ENCODE measurements around the gene GGT6. TPM values are rescaled to one million over a fixed set of nuclear protein-coding genes. Genes with fewer than 3 reads are reported as not detected.

GGT6 gene
- total RNA-seq, 1 experiment from 2014 or later = not detected

- no peaks in the 10 kb centered on the region for H3K36me3 ChIP-seq
- DNase-seq (ENCODE audit: low read depth in 1 of 2, low spot score in 2 of 2) = no peak
Measured at GRCh38 chr17:4515501-4515900, 44.9 kb downstream of the GGT6 start.

GRCh38 chr17:4514779-4515178 lies 45.6 kb downstream of the GGT6 start:
- no peaks in the 10 kb centered on the region for H3K9me3 ChIP-seq (replicated peaks)
- peaks cover 5% of the 10 kb centered on the region; the same call in 1 of the 2 replicates for H3K27me3 ChIP-seq (replicated peaks)
- H3K27ac ChIP-seq = no peak overlapping the region
- no peak overlapping the region for H3K4me3 ChIP-seq
- H3K36me3 ChIP-seq = no peaks in the 10 kb centered on the region
- no peak for DNase-seq (ENCODE audit: low read depth in 1 of 2, low spot score in 2 of 2)
- H3K4me1 ChIP-seq (replicated peaks) = no peaks in the 10 kb centered on the region

More at GRCh38 chr17:4515501-4515900, 44.9 kb downstream of the GGT6 start:
- no peak overlapping the region for H3K4me3 ChIP-seq
- no peaks in the 10 kb centered on the region for H3K9me3 ChIP-seq (replicated peaks)
- peaks cover 5% of the 10 kb centered on the region; the same call in 1 of the 2 replicates for H3K27me3 ChIP-seq (replicated peaks)
- no peaks in the 10 kb centered on the region for H3K4me1 ChIP-seq (replicated peaks)
- no peak overlapping the region for H3K27ac ChIP-seq

DNA sequence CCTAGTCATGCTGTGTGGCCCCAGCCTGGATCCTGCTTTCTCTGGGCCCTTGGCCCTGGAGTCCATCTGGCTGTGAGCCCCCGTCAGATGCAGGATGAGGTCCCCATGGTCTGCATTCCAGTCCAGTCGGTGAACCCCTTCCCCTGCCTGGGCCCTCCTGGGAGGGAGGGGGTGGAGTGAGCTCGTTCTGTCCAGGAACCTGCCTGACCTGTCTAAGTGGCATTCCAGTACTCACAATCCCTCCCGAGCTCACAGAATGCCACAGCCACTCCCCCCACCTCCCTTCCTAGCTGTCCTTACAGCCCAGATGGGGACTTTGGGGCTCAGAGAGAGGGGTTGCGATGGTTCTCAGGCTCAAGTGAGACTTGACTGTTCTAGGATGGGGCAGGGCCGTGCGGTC lies 46.2 kb downstream of the GGT6 start:
- H3K9me3 ChIP-seq (replicated peaks) = no peaks in the 10 kb centered on the region
- DNase-seq (ENCODE audit: low read depth in 1 of 2, low spot score in 2 of 2) = no peak
- H3K27me3 ChIP-seq (replicated peaks) = peaks cover 5% of the 10 kb centered on the region; the same call in 1 of the 2 replicates
- no peak overlapping the region for H3K4me3 ChIP-seq
- H3K36me3 ChIP-seq = no peaks in the 10 kb centered on the region
- no peaks in the 10 kb centered on the region for H3K4me1 ChIP-seq (replicated peaks)
- no peak overlapping the region for H3K27ac ChIP-seq

GRCh38 chr17:4513113-4514032 lies 47.0 kb downstream of the GGT6 start:
- Histone ChIP-seq H3K36me3 (no peaks in the 10 kb centered on the region), H3K27ac (no peak overlapping the region), H3K4me1 (replicated peaks) (no peaks in the 10 kb centered on the region), H3K4me3 (no peak overlapping the region), H3K27me3 (replicated peaks) (peaks cover 7% of the 10 kb centered on the region; the same call in 1 of the 2 replicates), H3K9me3 (replicated peaks) (no peaks in the 10 kb centered on the region)
- no peak for DNase-seq (ENCODE audit: low read depth in 1 of 2, low spot score in 2 of 2)

DNA sequence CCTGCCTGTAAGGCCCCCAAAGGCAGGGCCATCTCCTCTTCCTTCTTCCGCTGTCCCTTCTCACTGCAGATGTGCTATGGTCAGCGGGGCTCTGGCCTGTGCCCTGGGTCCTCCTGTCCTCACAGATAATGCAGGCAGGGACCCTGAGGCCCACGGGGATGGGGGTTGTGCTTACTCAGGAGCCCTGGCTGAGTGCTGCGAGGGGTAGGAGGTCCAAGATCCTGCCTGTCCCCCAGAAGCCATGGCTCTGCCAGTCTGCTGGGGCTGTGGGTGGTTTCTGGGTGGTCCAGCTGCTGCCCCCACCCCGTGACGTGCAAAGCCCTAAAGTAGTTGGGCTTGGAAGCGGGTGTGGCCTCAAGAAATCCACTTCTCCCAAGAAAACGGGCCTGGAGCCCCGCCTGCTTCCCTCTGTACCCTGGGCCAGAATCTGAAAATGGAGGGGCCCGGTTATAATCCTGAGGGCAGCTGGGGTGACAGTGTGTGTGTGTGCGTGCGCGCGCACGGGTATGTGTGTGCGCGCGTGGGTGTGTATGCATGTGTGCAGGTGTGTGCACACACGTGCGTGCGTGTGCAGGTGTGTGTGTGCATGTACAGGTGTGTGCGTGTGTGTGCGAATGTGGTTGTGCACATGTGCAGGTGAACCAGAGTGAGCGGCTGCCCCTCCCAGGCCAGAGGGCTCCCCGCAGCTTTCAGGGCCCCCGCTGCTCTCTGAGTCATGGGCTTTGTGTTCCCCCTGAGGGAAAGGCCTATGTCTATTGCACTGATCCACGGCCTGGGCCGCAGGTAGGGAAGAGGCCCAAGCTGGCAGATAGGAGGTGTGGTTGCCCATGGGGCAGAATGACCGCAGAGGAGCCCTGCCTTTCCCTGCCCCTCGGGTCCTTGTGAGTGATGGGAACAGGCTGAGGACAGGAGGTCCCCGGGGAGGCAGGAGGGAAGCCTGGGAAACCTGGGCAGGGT lies 47.9 kb downstream of the GGT6 start:
- Histone ChIP-seq H3K4me1 (replicated peaks) (no peaks in the 10 kb centered on the region), H3K27ac (no peak overlapping the region), H3K9me3 (replicated peaks) (no peaks in the 10 kb centered on the region), H3K36me3 (no peaks in the 10 kb centered on the region), H3K27me3 (replicated peaks) (peaks cover 7% of the 10 kb centered on the region; the same call in 1 of the 2 replicates), H3K4me3 (no peak overlapping the region)
- no peak for DNase-seq (ENCODE audit: low read depth in 1 of 2, low spot score in 2 of 2)

DNA sequence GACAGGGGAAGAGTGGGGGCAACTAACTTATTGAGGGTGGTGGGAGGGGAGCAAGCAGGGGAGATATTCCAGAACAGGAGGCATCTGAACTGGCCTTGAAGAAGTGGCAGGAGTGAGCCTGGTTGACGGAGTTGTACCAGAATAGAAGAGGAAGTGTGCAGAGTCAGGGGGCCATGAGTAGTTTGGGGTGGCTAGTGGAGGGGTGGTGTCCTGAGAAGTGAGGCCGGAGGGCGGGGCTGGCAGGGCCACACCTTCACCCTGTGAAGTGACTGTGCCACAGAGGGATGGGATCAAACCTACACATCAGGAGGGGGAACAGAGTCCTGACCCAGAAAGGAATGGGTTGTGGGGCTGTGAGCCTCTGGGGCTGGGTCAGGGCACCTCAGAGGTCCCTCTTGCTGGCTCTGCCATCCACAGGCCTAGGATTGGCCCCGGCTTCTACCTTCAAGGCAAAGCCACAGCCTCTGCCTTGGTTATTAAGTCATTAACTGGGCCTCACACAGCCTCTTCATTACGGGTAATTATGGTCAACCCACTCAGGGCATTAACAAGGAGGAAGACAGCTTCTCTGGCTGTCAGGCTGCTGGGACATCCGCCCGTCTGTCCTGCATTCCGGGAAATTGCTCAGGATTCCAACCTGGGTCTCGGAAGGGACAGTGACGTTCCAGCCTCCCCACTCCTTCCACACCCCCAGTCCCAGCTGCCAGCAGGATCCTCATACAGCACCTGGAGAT lies 49.0 kb downstream of the GGT6 start:
- Histone ChIP-seq H3K9me3 (replicated peaks) (no peaks in the 10 kb centered on the region), H3K4me3 (no peak overlapping the region), H3K27me3 (replicated peaks) (peaks cover 7% of the 10 kb centered on the region; the same call in 1 of the 2 replicates), H3K4me1 (replicated peaks) (no peaks in the 10 kb centered on the region), H3K36me3 (no peaks in the 10 kb centered on the region), H3K27ac (no peak overlapping the region)
- no peak for DNase-seq (ENCODE audit: low read depth in 1 of 2, low spot score in 2 of 2)

DNA sequence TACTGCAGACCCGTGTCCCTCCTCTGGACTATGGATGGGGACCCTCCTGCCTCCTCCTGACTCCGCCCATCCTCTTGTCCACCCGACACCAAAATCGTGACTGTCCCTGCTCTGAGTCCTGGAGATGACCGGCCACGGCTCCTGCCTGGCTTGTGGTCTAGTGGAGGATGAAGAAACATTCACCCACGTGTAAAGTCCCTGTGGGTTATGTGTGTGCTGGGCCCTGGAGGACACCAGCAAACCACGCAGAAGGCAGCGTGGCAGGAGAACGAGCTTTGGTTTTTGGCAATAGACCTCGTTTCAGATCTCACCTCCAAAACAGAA lies 49.8 kb downstream of the GGT6 start:
- no peak overlapping the region for H3K4me3 ChIP-seq
- no peaks in the 10 kb centered on the region for H3K4me1 ChIP-seq (replicated peaks)
- H3K36me3 ChIP-seq = no peaks in the 10 kb centered on the region
- no peak for DNase-seq (ENCODE audit: low read depth in 1 of 2, low spot score in 2 of 2)
- H3K27me3 ChIP-seq (replicated peaks) = peaks cover 7% of the 10 kb centered on the region; the same call in 1 of the 2 replicates
- no peak overlapping the region for H3K27ac ChIP-seq
- no peaks in the 10 kb centered on the region for H3K9me3 ChIP-seq (replicated peaks)

DNA sequence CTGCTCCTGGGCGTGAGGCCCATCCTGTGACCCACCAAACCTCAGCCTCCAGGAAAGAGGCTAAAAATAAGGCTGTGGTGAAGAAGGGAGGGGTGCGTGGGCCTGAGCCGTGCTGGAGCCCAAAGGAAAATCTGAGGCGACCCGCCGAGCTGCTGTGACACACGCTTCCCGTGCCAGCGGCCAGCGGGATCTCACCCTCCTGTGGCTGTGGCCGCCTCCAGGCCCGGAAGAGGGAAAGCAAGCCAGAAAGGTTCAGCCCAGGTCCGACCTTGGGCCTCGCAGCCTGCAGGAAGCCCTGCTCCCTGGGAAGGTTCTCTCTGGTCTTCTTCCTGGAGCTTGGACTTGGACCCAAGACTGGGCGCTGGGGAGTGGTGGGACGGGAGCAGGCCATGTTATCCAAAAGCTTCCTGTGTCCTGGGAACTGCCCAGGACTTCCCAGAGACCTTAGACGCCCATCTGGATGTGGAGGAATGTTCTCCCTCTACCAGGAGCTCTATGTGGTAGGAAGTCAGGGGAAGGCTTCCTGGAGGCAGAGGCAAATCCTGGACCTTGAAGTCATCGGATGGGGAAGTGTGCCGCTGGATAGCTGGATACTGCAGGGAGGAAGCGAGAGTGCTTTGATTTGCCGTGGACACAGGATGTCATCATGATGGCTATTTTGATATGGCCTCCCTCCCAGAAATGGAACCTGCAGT lies 50.3 kb downstream of the GGT6 start:
- Histone ChIP-seq H3K4me1 (replicated peaks) (no peaks in the 10 kb centered on the region), H3K4me3 (no peak overlapping the region), H3K27me3 (replicated peaks) (peaks cover 7% of the 10 kb centered on the region; the same call in 1 of the 2 replicates), H3K9me3 (replicated peaks) (no peaks in the 10 kb centered on the region), H3K36me3 (no peaks in the 10 kb centered on the region), H3K27ac (no peak overlapping the region)
- DNase-seq (ENCODE audit: low read depth in 1 of 2, low spot score in 2 of 2) = no peak

DNA sequence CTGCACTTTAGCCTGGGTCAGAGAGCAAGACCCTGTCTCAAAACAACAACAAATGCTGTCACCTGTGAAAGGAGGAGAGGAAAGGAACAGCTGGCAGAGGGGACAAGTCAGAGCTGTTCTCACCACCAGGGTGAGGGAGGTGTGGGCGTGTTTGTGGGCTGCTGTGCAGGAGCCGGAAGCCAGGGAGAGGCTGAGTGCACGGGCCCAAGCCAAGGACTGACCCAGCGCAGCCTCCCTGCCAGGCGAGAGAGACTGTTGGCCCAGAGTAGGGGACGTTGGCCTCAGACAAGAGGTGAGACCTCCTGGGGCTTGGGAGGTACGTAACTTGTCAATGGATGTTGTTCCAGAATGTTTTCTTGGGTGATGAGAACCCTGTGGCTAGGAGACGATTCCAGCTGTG lies 51.0 kb downstream of the GGT6 start:
- no peaks in the 10 kb centered on the region for H3K36me3 ChIP-seq
- no peaks in the 10 kb centered on the region for H3K4me1 ChIP-seq (replicated peaks)
- no peak overlapping the region for H3K4me3 ChIP-seq
- peaks cover 7% of the 10 kb centered on the region; the same call in 1 of the 2 replicates for H3K27me3 ChIP-seq (replicated peaks)
- no peak overlapping the region for H3K27ac ChIP-seq
- no peak for DNase-seq (ENCODE audit: low read depth in 1 of 2, low spot score in 2 of 2)
- no peaks in the 10 kb centered on the region for H3K9me3 ChIP-seq (replicated peaks)

- H3K9me3 ChIP-seq (replicated peaks) = no peaks in the 10 kb centered on the region
- no peak overlapping the region for H3K4me3 ChIP-seq
- H3K27me3 ChIP-seq (replicated peaks) = peaks cover 7% of the 10 kb centered on the region; the same call in 1 of the 2 replicates
- no peak overlapping the region for H3K27ac ChIP-seq
- no peak for DNase-seq (ENCODE audit: low read depth in 1 of 2, low spot score in 2 of 2)
- no peaks in the 10 kb centered on the region for H3K36me3 ChIP-seq
- H3K4me1 ChIP-seq (replicated peaks) = no peaks in the 10 kb centered on the region
Measured at GRCh38 chr17:4508207-4508606, 52.2 kb downstream of the GGT6 start.

DNA sequence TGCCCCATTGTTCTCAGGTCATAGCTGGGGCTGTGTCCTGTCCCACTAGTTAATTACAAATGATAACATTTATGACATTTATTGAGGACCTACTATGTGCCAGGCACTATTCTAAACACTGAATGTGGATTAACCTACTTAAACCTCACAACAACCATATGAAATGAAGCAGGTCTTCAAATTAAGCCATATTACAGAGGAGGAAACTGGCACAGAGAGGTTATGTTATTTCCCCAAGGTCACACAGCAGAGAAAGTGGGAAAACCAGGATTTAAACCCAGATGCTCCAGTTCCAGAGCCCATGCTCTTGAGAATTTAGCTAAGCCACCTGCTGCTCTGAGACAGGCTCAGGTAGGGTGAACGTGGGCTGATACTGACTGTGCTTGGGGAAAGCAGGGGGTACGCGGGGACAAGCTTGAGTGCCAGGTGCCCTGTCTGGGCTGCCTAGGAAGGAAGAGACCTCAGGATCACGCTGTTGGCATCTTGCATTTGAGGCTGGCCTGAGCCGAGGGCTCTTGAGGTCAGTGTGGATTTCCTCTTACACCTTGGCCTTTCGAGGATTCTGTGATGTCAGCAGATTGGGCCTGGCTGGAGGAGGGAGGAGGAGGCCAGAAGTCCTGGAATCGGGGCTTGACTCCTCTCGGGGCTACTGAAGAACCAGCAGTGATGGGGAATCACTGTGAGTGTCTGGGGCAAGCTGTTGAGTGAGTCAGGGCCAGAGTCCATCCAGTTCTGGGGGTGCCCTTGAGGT lies 52.8 kb downstream of the GGT6 start:
- Histone ChIP-seq H3K27ac (no peak overlapping the region), H3K4me1 (replicated peaks) (no peaks in the 10 kb centered on the region), H3K27me3 (replicated peaks) (peaks cover 7% of the 10 kb centered on the region; the same call in 1 of the 2 replicates), H3K4me3 (no peak overlapping the region), H3K36me3 (no peaks in the 10 kb centered on the region), H3K9me3 (replicated peaks) (no peaks in the 10 kb centered on the region)
- DNase-seq (ENCODE audit: low read depth in 1 of 2, low spot score in 2 of 2) = no peak

Measured in SJSA1 (cell line).